HG02970 (cell line): Measurements from ENCODE around the gene MTCP1.

ENCODE experiments used
- ATAC-seq: cut with Tn5 transposase; IDR thresholded peaks from one replicate; pipeline ENCODE4 v1.9.1; 2021; ENCODE audit warnings: mild to moderate bottlenecking, moderate library complexity, moderate number of reproducible peaks; ENCODE audit not compliant: unreplicated experiment, low FRiP score

MTCP1 gene

GRCh38 chrX:155070975-155071693 is at the start of gene MTCP1, which contains the start of the genes BRCC3 and CMC4:
TSS of gene MTCP1 (minus strand) at chrX:155071136. CDS start at chrX:155066010, 5,126 bp downstream.
TSS of gene BRCC3 (plus strand) at chrX:155071508. CDS start at chrX:155071528, 20 bp downstream.
TSS of gene CMC4 (minus strand) at chrX:155071136. CDS start at chrX:155064023, 7,113 bp downstream.
- peak; percentile 82 for ATAC-seq

DNA sequence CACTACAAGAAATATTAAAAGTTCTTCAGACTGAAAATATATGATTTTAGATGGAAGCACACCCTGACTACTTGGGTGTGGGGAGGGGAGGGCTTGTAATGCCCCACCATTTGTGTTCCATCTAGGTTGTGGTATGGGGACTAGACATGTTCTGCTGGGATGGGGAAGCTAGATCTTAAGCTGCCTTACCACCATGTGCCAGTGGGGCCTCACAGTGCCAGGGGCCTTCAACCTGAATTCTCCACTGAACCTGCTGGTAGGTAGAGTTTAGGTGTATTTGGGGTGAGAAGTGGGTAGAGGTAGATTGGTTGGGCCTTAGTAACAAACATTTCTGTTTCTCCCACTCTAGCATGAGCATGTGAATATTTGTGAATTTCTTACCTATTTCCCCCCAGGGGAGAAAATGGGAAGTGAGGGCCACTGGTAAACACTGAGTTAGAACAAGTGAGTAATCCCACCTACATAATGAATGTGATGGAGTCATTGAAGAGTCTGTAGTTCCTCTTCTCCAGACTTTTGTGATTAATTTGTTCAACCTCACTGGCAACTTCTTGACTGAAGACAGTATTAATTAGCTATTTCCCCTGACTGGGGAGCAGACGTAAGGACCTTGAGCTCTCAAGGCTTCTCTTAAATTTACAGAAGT is 44.4 kb upstream of the MTCP1 start:
- no peak for ATAC-seq

DNA sequence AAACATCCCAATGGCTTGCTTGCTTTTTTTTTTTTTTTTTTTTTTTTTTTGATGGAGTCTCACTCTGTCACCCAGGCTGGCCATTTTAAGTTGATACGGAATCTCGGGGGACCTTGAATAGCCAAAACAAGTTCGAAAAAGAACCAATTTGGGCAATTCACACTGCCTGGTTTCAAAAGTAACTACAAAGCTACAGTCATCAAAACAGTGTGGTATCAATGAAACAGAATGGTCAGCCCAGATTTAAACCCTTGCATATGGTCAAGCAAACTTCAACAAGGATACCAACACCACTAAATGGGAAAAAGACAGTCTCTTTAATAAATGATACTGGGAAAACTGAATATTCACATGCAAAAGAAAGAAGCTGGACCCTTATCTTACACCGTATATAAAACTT is 42.2 kb upstream of the MTCP1 start:
- ATAC-seq, result no peak

- ATAC-seq, result no peak
Observed at GRCh38 chrX:155112171-155112570, 41.2 kb upstream of the MTCP1 start.

- ATAC-seq, result no peak
Observed at GRCh38 chrX:155108427-155108826, 37.5 kb upstream of the MTCP1 start.

DNA sequence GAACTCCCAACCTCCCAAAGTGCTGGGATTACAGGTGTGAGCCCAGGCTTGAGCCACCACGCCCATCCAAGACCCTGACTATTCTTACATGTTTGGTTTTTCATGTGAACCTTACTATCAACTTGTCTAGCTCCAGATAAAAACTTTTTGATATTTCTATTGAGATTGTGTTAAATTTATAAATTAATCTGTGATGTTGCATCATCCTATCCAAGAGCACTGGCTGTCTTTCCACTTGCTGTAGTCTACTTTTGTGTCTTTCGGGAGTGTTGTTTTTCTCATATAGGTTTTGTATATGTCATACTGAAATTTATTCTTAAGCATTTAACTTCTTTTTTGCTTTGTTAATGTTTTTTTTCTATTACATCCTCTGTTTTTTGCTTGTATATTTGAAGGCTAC is 35.0 kb upstream of the MTCP1 start:
- ATAC-seq, result no peak

DNA sequence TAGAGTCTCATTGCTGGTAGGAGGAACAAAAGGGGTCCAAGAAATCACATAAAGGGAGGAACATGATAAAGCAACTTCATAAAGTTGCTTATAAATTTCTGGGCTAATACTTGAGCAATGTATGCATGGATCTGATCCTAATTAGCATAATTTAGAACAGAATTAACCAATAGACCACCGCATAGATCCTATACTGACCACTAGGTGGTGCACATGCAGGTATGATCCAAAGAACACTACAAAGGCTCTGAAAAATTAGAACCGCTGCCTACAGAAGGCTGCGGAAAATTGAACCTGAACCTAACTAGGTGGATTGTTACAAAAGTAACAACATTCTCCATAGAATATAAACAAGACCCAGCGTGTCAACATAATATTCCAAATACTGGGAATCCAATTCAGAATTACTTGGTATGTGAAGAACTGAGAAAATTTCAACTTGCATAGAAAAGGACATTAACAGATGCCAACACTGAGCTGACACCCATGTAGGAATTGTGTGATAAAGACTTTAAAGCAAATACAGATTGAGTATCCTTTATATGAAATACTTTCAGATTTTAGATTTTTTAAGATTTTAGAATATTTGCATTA is 23.6 kb upstream of the MTCP1 start:
- ATAC-seq, result no peak

DNA sequence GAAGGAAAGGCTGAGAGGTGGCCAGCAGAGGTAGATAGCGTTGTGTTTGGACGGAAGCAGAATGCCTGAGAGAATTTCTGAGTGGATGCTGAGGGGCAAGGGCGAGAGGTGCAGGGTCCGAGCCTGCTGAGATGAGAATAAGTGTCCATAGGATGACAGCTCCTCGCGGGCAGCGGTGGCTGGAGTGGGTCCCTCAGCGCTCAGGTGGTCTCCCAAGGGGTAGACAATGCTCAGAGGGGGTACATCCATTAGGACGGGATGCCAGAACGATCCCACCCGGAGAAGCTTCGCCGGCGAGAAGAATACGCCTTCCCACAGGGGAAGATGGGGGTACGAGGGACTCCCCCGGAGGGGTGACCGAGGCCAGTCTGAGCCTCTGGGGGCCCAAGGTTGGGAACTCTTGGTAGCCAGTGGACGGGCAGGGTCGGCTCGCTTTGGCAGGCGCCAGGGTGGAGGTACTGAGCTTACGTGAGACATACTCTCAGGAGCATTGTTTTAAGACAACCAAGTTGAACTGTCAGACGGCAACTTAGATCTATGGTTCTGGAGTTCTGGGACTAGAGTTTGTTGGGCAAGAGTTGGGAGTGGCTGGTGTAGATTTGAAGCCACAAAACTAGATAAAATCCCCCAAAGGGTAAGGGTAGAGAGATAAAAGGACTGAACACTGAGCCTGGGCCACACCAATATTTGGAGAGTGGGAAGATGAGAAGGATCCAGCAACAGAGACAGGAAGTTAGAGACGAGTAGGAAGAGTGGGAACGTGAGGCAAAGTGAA is 16.2 kb upstream of the MTCP1 start:
- ATAC-seq, result no peak

- ATAC-seq, result no peak
Observed at GRCh38 chrX:155086202-155086840, 15.4 kb upstream of the MTCP1 start.

- no peak for ATAC-seq
Observed at GRCh38 chrX:155071694-155072280, 851 bp upstream of the MTCP1 start.

DNA sequence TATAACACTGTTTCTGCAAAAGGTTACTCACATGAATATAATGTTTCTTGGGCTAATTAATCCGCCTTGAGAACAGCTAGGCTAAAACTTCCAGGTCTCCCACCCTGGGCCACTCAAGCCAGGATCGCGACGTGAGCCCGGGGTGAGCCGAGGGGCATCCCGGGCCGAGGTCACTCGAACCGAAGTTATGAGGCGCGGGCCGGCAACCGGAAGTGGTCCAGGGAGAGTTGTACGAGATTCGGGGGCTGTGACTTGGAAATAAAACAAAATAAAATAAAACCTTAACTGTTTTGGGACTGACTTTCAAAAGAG is 317 bp downstream of the MTCP1 start:
- peak; percentile 25 for ATAC-seq

DNA sequence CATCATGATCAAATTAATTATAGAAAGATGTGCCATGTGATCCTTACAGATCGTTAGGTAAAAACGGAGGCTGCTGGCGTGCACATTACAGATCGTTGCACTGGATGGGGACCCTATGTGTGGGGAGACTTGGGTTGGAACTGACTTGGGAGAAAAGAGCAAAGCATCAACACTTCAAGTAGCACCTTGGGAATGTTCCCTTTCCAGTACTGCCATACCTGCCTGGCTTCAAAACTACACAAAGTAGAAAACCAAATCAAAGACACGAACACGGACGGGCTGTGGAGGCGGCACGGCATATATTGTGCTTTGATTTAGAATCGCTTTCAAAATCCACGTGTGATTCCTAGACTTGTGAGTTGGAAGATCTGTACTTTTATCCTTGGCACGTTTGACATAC is 898 bp downstream of the MTCP1 start:
- no peak for ATAC-seq

DNA sequence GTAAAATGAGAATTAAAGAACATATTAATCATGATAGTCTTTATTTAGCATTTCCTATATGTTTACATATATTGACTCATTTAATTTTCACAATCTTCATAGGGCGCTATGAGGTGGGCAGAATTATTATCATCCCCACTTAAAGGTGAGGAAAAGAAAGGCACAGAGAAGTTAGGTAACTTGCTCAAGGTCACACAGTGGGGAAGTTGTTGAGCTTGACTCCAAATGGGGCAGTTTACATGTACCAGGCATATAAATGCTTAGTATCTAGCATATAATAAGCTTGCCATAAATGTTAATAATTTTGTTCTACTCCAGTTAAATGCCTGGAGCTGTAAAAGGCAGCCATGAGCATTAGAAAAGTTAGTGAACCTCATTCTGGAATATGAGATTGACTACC is 1.5 kb downstream of the MTCP1 start:
- no peak for ATAC-seq

DNA sequence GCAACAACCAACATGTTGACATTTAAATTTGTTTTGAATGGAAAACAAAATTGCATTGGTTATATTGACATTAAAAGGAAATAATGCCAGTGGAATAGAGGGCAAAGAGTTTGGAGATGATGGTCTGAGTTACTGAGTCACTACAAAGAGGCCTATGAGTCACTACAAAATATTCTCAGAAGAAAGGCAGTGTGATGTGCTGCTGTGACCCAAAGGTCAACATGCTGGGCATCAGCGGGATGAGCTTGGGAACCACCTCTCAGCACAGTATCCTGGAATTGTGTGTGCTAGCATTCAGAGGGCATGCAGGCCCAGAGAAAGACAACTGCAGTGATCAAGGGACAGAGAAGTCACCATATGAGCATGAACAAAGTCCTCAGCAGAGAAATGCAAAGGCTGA is 2.8 kb downstream of the MTCP1 start:
- ATAC-seq, result no peak

DNA sequence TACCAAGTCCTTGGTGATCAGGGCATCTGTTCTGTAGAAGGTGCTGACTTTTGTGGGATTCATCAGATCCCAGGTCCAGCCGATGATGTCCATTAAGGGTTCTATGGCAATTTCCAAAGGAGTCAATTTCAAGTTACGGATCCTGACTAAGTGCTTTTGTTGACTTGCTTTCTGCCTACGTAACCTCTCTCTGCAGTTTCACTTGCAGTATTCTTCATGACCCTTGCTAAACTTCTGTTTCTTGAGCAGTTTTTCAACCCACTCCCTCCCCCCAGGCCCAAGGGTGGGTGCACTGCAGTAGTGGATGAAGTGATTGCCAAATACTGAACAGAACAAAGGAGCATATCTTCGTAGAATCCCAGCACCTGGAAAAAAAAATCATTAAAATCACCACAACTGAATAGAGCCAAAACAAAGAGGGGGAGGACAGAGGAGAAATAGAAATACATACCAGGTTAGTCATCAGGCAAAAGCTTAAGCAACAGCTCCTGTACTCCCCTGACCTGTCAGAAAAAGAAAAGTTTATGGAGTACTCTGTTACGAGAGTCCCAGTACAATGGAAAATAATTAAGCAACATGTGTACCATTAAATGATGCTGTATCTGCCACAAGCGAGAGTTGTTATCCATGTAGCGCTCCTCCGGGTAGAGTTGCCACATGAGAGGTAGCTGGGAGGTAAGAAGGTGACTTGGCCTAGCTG is 5.8 kb downstream of the MTCP1 start:
- no peak for ATAC-seq

DNA sequence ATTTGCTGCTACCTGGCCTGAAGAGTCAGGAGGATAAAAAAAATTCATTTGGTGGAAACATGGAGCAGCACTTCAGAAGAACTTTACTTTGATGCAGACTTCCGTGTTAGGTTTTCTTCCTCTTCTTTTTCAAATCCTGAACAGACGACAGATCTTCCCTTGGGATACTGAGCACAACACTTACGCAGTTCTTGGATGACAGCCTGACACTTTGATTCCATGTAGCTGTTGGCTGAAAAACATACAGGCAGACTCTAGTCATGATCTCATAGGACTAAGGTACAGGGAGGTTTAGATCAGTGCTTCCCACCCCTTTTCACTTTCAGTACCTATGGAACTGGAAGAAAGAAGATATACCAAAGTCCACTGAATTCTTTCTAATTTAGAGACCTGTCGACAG is 9.2 kb downstream of the MTCP1 start:
- ATAC-seq, result no peak

GRCh38 chrX:155056877-155057792 is 13.8 kb downstream of the MTCP1 start:
- peak; percentile 58 for ATAC-seq

GRCh38 chrX:155056471-155056870 is 14.5 kb downstream of the MTCP1 start:
- ATAC-seq, result no peak

DNA sequence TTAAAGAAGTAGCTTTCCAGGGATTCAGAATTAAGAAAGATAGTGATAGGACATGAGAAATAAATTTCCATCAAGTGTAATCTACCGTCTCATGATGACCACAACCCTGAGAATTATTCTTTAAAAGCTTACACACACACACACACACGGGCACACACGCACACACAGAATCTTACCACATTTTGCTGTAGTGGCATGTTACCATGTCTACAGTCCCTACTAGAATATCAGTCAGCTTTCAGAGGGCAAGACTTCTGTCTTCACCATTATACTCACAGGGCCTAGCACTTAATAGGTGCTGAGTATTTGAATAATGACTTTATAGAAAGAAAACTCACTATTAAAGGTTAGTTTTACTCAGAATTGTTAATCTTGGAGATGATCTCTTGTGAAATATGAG is 15.4 kb downstream of the MTCP1 start:
- ATAC-seq, result no peak
